MCF 10A (cell line): ENCODE results near the gene CEACAM16. TPM values are rescaled to one million over a fixed set of nuclear protein-coding genes. Genes with fewer than 3 reads are reported as not detected.

ENCODE experiments used
- BruUV-seq: library from RNA; stranded (reverse); fragments of 400-500 nt; replicated peaks from 2 replicates; lab custom pipeline; 2021; lab: Mats Ljungman, UMichigan
- CTCF ChIA-PET: fragments of 300-600 bp; sonication (Branson Sonifier 250); formaldehyde crosslinking; extraction: SDS; loops from one replicate; lab custom pipeline; 2021; ENCODE audit warnings: antibody characterized with exemption, inconsistent platforms; lab: Yijun Ruan, JAX
- POLR2A ChIA-PET: fragments of 300-600, 350-650 bp; sonication (Branson Sonifier 250); formaldehyde crosslinking; extraction: SDS; loops from one replicate; lab custom pipeline; 2020; ENCODE audit warnings: antibody characterized with exemption, inconsistent platforms; lab: Yijun Ruan, JAX
- DNase-seq: peaks from one replicate; pipeline ENCODE4 v3.0.0-alpha.2; 2018; ENCODE audit not compliant: unreplicated experiment
- H3K27ac Mint-ChIP-seq: one replicate; pipeline ENCODE4 v1.8.0; 2022; ENCODE audit warnings: mild to moderate bottlenecking, low read depth, mixed read lengths; ENCODE audit not compliant: unreplicated experiment
- H3K27me3 Mint-ChIP-seq: one replicate; pipeline ENCODE4 v1.8.0; 2022; ENCODE audit warnings: mixed read lengths; ENCODE audit not compliant: insufficient read depth, unreplicated experiment
- H3K36me3 Mint-ChIP-seq: one replicate; pipeline ENCODE4 v1.8.0; 2022; ENCODE audit warnings: mild to moderate bottlenecking, moderate library complexity, mixed read lengths; ENCODE audit not compliant: insufficient read depth, unreplicated experiment
- H3K4me1 Mint-ChIP-seq: one replicate; pipeline ENCODE4 v1.8.0; 2022; ENCODE audit warnings: mixed read lengths; ENCODE audit not compliant: insufficient read depth, unreplicated experiment
- H3K4me3 Mint-ChIP-seq: one replicate; pipeline ENCODE4 v1.8.0; 2022; ENCODE audit warnings: mild to moderate bottlenecking, moderate library complexity, mixed read lengths; ENCODE audit not compliant: unreplicated experiment
- H3K9me3 Mint-ChIP-seq: one replicate; pipeline ENCODE4 v1.8.0; 2022; ENCODE audit warnings: mixed read lengths; ENCODE audit not compliant: unreplicated experiment
- intact Hi-C: fragments of 100-400 bp; cut with micrococcal nuclease; formaldehyde crosslinking; loops from 2 replicates; pipeline ENCODE4 v1.14.1; 2022
- total RNA-seq: library from RNA; stranded (reverse); gene quantifications from 2 replicates; pipeline ENCODE4 v1.2.3, GENCODE V29; 2022
- TF ChIP-seq, protein P1 (sequence below): fragments of 200-600 bp; IDR thresholded peaks from one replicate; pipeline ENCODE4 v1.8.0; 2022; ENCODE audit warnings: antibody characterized with exemption, mild to moderate bottlenecking; ENCODE audit not compliant: unreplicated experiment

Gene CEACAM16
- total RNA-seq, 1 experiment from 2014 or later, result not detected

DNA sequence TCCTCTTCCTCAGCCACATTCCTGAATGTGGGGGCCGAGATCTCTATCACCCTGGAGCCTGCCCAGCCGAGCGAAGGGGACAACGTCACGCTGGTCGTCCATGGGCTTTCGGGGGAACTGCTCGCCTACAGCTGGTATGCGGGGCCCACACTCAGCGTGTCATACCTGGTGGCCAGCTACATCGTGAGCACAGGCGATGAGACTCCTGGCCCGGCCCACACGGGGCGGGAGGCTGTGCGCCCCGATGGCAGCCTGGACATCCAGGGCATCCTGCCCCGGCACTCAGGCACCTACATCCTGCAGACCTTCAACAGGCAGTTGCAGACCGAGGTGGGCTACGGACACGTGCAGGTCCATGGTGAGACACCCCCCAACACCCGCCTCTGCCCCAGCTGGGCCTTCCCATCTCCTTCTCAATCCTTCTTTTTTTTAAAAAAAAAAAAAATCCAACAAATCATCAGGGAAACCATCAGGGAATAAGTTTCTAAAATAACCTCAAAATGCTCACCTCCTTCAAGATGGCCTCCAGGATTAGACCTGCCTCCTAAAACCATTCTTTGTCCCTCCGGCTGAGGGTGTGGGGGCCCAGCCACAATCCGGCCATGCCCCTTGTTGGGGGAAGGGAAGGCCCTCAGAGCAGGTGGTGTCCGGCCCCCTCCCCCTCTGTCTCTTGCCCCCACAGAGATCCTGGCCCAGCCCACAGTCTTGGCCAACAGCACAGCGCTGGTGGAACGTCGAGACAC, 4.6 kb downstream of the CEACAM16 start:
- Mint-ChIP-seq H3K27ac (no peak overlapping the region), H3K9me3 (no peaks in the 10 kb centered on the region), H3K27me3 (no peaks in the 10 kb centered on the region), H3K4me1 (no peaks in the 10 kb centered on the region), H3K4me3 (no peak overlapping the region), H3K36me3 (no peaks in the 10 kb centered on the region)
- intact Hi-C loops, result no loop called here
- no TSS peak for BruUV-seq
- DNase-seq, result no peak
- CTCF ChIA-PET, result interaction anchor here (0.5 to 1.8 kb wide), 2 partner anchors 16 to 67 kb away, joined by 3 to 4 read pairs; no protein-coding TSS in a partner anchor
- POLR2A ChIA-PET, result interaction anchor here (0.9 kb wide), 1 partner anchor 12 kb away, joined by 3 read pairs; no protein-coding TSS in a partner anchor
- TF ChIP-seq, protein P1, sequence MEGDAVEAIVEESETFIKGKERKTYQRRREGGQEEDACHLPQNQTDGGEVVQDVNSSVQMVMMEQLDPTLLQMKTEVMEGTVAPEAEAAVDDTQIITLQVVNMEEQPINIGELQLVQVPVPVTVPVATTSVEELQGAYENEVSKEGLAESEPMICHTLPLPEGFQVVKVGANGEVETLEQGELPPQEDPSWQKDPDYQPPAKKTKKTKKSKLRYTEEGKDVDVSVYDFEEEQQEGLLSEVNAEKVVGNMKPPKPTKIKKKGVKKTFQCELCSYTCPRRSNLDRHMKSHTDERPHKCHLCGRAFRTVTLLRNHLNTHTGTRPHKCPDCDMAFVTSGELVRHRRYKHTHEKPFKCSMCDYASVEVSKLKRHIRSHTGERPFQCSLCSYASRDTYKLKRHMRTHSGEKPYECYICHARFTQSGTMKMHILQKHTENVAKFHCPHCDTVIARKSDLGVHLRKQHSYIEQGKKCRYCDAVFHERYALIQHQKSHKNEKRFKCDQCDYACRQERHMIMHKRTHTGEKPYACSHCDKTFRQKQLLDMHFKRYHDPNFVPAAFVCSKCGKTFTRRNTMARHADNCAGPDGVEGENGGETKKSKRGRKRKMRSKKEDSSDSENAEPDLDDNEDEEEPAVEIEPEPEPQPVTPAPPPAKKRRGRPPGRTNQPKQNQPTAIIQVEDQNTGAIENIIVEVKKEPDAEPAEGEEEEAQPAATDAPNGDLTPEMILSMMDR, result no peak

DNA sequence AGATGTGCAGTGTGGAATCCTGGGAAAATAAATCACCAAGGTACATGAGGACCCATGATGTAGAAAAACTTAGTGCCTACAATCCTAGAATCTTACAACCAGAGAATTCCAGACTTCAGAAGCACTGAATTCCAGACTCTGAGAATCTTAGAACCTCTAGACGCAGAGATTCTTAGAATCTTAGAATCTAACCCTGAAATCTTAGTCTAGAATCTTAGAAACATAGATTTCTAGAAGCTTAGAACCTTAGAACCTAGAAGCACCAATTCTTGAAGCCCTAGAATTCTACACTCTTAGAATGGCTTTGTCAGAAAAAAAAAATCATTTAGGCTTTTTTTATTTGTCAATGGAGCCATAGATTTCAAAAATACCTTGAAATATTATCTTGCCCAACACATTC, 6.0 kb downstream of the CEACAM16 start:
- no peaks in the 10 kb centered on the region for H3K36me3 Mint-ChIP-seq
- no peaks in the 10 kb centered on the region for H3K9me3 Mint-ChIP-seq
- no peak overlapping the region for H3K4me3 Mint-ChIP-seq
- POLR2A ChIA-PET, result interaction anchor here (0.7 kb wide), 2 partner anchors 10 to 151 kb away, joined by 4 to 5 read pairs; no protein-coding TSS in a partner anchor
- no TSS peak for BruUV-seq
- no peaks in the 10 kb centered on the region for H3K27me3 Mint-ChIP-seq
- no peak for DNase-seq
- H3K27ac Mint-ChIP-seq, result no peak overlapping the region
- CTCF ChIA-PET, result interaction anchor here (0.7 to 1.1 kb wide), 3 partner anchors 15 to 25 kb away, joined by 3 to 4 read pairs (median 3); no protein-coding TSS in a partner anchor
- no peaks in the 10 kb centered on the region for H3K4me1 Mint-ChIP-seq
- intact Hi-C loops, result no loop called here
- TF ChIP-seq, protein P1, result no peak

DNA sequence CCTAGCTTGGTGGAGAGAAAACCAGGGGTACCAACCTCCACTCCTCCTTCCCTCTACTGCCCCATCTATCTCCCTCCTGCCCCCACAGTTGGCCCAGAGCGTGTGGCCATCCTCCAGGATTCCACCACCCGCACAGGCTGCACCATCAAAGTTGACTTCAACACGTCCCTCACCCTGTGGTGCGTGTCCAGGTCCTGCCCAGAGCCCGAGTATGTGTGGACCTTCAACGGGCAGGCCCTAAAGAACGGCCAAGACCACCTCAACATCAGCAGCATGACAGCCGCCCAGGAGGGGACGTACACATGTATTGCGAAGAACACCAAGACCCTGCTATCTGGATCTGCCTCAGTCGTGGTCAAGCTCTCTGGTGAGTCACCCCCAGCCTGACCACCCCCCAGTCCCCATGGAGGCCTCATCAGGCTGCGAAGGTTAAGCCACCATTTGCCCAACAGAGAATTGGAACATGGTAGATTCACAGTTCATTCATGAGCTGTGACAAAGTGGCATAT, 6.6 kb downstream of the CEACAM16 start:
- Mint-ChIP-seq H3K4me1 (no peaks in the 10 kb centered on the region), H3K4me3 (no peak overlapping the region), H3K36me3 (no peaks in the 10 kb centered on the region), H3K27ac (no peak overlapping the region), H3K9me3 (no peaks in the 10 kb centered on the region), H3K27me3 (no peaks in the 10 kb centered on the region)
- ChIA-PET CTCF (interaction anchor here (0.6 to 1.1 kb wide), 4 partner anchors 16 to 66 kb away, joined by 3 to 4 read pairs (median 3); no protein-coding TSS in a partner anchor), POLR2A (interaction anchor here (0.7 kb wide), 1 partner anchor 152 kb away, joined by 5 read pairs; no protein-coding TSS in a partner anchor)
- TF ChIP-seq, protein P1, result no peak
- no peak for DNase-seq
- intact Hi-C loops, result no loop called here
- BruUV-seq, result no TSS peak
